GM18861 (cell line): ENCODE measurements around the gene ZNF679.
"Not testable (repeated sequence)": the region's sequence is repeated elsewhere in the genome, so short reads cannot be mapped to it uniquely, and the experiment has no call there.

Experiments used
- ATAC-seq: cut with Tn5 transposase; IDR thresholded peaks from one replicate; pipeline ENCODE4 v1.9.1; 2021; ENCODE audit not compliant: unreplicated experiment

The ZNF679 gene

GRCh38 chr7:64228174-64228573 is at the start of gene ZNF679:
Gene ZNF679 (plus strand): TSS chr7:64228474. CDS start chr7:64249118, 20,644 bp downstream.
- ATAC-seq = not testable (repeated sequence)

- no peak for ATAC-seq
Measured at GRCh38 chr7:64180989-64181388, 47.3 kb upstream of the ZNF679 start.

- no peak for ATAC-seq
Measured at GRCh38 chr7:64181586-64181985, 46.7 kb upstream of the ZNF679 start.

GRCh38 chr7:64182036-64182790 is 46.1 kb upstream of the ZNF679 start:
- ATAC-seq = no peak

- ATAC-seq = no peak
Measured at GRCh38 chr7:64183126-64183742, 45.0 kb upstream of the ZNF679 start.

GRCh38 chr7:64183827-64184372 is 44.4 kb upstream of the ZNF679 start:
- ATAC-seq = no peak

- ATAC-seq = no peak
Measured at GRCh38 chr7:64184376-64184775, 43.9 kb upstream of the ZNF679 start.

- ATAC-seq = no peak
Measured at GRCh38 chr7:64187408-64187807, 40.9 kb upstream of the ZNF679 start.

GRCh38 chr7:64192148-64192704 is 36.0 kb upstream of the ZNF679 start:
- ATAC-seq = no peak

- no peak for ATAC-seq
Measured at GRCh38 chr7:64192775-64193174, 35.5 kb upstream of the ZNF679 start.

- no peak for ATAC-seq
Measured at GRCh38 chr7:64206903-64207302, 21.4 kb upstream of the ZNF679 start, which contains the start of gene ZNF735. Gene ZNF735 (plus strand): TSS chr7:64207203. CDS start chr7:64207203, 0 bp downstream.

- not testable (repeated sequence) for ATAC-seq
Measured at GRCh38 chr7:64219710-64220298, 8.5 kb upstream of the ZNF679 start.

GRCh38 chr7:64223366-64223765 is 4.9 kb upstream of the ZNF679 start:
- no peak for ATAC-seq

GRCh38 chr7:64266341-64266919 is 38.2 kb downstream of the ZNF679 start:
- no peak for ATAC-seq

GRCh38 chr7:64277630-64278029 is 49.4 kb downstream of the ZNF679 start:
- ATAC-seq = no peak

- no peak for ATAC-seq
Measured at GRCh38 chr7:64294701-64295420, 66.6 kb downstream of the ZNF679 start.

- ATAC-seq = not testable (repeated sequence)
Measured at GRCh38 chr7:64297418-64297817, 69.1 kb downstream of the ZNF679 start.

GRCh38 chr7:64300641-64301405 is 72.5 kb downstream of the ZNF679 start:
- ATAC-seq = no peak

- peak; percentile 99 for ATAC-seq
Measured at GRCh38 chr7:64307254-64308015, 79.2 kb downstream of the ZNF679 start.
